ENCODE data around the gene IL12RB1.

DNA sequence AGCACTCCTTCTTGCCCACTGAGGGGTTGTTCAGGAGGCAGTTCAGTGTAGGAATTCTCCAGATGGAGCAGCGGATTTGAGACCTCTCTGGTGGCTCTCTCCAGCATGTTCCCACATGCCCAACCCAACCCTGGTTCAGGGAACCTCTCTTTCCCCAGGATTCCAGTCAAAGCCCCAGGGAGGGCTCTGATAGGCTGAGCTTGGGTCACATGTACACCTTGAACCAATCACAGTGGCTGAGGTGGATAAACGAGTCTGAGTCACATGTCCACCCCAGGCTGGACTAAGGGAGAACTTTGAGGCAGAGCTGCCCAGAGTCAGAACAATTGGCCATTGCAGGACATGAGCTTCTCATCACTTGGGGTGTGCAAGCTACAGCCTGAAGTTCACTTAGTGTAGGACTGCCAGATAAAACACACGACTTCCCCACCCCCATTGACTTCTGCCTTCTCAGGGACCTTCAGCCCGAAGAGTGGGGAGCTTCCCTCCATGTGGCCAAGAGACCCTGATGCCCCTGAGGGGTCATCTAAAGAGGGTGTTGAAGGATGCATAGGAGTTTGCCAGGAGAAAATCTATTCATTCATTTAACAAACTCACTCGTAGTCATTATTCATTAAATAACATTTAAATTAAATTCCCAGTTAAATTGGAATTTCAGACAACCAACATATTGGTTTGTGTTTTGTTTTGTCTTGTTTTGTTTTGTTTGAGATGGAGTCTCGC is 6.9 kb upstream of the IL12RB1 start:
- TF ChIP-seq, protein P1, sequence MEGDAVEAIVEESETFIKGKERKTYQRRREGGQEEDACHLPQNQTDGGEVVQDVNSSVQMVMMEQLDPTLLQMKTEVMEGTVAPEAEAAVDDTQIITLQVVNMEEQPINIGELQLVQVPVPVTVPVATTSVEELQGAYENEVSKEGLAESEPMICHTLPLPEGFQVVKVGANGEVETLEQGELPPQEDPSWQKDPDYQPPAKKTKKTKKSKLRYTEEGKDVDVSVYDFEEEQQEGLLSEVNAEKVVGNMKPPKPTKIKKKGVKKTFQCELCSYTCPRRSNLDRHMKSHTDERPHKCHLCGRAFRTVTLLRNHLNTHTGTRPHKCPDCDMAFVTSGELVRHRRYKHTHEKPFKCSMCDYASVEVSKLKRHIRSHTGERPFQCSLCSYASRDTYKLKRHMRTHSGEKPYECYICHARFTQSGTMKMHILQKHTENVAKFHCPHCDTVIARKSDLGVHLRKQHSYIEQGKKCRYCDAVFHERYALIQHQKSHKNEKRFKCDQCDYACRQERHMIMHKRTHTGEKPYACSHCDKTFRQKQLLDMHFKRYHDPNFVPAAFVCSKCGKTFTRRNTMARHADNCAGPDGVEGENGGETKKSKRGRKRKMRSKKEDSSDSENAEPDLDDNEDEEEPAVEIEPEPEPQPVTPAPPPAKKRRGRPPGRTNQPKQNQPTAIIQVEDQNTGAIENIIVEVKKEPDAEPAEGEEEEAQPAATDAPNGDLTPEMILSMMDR (IDR thresholded peaks at IDR 0.05) = no peak
- TF ChIP-seq EZH2phosphoT487 (IDR thresholded peaks at IDR 0.05) (no peak), EZH2 (IDR thresholded peaks at IDR 0.05) (no peak)
